ENCODE measurements around the gene ZNF664.
A peak's percentile ranks its signal among the peaks of the same experiment; 100 is the strongest.

ZNF664 gene

DNA sequence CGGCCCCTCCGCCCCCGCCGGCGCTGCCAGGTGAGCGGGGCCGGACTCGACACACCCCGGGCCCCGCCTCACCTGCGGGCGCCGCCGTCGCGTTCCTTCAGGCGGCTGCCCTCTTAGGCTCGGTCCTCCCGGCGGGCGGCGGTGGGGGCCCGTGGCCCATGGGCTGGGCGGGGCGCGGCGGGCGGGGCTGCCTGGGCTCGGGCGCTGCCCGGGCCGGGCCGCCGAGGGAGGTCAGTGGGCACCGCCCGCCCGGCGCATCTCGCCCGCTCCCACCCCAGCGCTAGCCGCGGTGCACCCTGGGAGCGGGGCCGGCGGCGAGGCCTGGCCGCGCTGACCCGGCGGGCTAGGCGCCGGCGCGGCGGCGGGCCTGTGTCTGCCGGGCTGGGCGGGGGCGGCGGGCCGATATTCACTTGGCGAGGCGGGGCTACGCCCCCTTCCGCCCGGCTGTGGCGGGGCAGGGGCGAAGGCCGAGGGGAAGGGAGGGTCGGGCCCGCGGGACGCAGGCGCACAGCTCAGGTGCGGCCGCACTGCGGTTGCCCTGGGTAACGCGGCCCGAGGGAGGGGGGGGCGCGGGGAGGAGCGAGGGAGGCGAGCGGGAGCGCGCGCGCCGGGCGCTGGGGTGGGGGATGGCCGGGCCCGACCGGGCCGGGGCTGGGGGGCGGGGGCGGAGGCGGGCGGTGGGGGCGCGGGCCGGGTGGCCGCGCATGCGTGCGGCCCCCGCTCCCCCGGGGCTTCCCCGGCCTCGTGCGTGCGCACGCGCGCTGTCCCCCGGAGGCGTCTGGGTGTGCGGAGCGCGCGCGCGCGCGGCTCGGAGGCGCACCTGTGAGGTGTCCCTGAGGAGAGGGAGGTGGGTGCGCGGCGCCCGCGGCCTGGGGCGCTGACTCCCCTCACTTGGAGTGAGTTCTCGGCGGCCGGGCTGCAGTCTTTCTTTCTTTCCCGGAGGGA is at the start of gene ZNF664, which contains the start of gene CCDC92:
ZNF664 (plus strand) TSS at position 759 of the 945 bp plus-strand sequence. CDS start 38,930 bp downstream, outside the sequence.
CCDC92 (minus strand) TSS at position 375 of the 945 bp plus-strand sequence. CDS start 28,526 bp downstream, outside the sequence.
- peak; percentile 95 for DNase-seq

DNA sequence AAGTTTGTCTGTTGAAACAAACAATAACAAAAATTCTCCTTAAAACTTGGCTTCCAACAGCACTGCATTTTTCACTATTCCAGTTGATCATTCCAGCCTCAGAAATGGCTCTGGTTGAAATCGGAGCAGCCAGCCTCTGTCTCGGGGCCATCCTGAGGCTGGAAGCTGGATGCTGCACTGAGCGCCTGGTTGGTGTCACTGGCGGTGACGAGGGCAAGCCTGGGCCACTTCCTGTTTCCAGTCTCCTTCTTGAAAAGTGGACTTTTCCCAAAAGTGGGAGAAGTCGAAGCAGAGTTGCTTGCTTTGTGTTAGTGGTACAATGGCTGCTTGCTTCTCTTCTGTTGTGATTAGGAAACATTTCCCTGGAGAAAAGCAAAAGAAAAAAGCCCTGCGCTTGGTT is 49.1 kb upstream of the ZNF664 start:
- no peak for DNase-seq

DNA sequence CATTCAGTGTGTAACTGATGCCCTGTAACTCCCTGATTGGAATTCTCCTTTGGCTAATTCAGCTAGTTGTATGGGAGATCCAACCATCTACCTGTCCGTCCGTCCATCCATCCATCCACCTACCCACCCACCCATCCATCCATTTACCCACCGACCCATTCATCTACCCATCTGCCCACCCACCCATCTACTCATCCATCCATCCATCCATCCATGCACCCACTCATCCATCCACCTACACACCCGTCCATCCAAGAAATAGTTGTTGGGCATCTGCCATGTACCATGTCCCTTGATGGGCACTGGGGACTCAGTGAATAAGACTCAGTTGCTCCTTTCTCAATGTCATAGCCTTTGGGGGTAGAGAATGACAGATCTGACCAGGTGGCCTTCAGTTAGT is 48.5 kb upstream of the ZNF664 start:
- no peak for DNase-seq

DNA sequence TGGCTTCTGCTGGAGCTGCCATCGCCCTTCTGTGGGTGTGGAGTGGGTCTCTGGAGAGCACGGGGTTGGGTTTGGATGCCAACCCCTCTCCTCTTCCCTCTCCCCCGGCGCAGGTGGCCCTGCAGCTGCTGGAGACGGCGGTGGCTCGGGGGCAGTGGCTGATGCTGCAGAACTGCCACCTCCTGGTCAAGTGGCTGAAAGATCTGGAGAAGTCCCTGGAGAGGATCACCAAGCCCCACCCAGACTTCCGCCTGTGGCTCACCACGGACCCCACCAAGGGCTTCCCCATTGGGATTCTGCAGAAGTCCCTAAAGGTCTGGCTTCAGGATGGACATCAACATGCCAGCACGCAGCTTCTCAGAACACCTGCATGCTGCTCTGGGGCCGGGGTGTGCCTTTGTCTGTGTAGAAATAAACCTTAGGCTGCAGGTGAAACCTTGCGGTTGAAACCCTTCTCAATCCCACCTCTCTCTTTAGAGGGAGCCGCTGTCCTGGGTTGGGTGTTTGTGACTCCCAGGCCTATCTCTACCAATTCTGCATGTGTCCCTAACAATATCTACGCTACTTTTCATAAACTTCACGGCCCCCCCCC is 44.6 kb upstream of the ZNF664 start:
- no peak for DNase-seq

DNA sequence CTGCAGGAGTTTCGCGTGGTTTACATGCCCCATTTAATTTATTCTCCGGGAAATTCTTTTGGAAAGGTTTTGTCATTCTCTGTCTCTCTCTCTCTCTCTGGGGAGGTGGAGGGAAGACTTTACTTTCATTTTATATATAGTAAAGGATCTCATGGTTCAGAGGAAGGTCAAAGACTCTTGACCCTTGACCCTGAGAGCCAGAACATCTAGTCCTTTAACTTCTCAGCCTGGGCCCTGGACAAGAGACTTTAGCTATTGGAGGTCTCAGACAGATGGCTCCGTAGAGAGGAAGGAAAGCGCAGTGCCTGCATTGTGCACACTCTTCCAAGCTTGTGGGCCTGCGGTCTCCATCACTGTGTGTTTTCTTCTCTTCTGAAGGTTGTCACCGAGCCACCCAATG is 44.1 kb upstream of the ZNF664 start:
- DNase-seq = no peak

DNA sequence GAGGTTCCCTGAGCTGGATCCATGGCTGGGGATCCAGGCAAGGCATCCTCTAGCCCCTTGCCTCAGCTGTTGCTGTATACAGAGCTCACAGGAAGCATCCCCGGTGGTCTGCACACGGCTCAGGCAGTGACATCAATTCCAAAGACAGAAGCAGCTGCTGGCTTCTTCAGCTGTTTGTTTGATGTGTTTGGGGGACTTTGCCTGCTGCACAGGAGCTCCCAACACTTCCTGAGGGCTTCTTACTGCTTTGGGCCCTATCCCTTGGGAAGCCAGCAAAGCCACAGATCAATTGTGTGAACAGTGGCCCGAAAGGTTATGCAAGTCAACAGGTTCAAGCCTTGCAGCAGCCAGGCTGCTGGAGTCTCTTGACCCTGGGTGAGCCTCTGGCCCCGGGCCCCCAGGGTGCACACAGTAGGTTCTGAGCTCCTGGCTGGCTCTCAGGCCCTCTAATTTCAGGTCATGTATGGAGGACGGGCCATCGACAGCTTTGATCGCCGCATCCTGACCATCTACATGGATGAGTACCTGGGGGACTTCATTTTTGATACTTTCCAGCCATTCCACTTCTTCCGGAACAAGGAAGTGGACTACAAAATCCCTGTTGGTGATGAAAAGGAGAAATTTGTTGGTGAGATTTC is 43.0 kb upstream of the ZNF664 start:
- no peak for DNase-seq

DNA sequence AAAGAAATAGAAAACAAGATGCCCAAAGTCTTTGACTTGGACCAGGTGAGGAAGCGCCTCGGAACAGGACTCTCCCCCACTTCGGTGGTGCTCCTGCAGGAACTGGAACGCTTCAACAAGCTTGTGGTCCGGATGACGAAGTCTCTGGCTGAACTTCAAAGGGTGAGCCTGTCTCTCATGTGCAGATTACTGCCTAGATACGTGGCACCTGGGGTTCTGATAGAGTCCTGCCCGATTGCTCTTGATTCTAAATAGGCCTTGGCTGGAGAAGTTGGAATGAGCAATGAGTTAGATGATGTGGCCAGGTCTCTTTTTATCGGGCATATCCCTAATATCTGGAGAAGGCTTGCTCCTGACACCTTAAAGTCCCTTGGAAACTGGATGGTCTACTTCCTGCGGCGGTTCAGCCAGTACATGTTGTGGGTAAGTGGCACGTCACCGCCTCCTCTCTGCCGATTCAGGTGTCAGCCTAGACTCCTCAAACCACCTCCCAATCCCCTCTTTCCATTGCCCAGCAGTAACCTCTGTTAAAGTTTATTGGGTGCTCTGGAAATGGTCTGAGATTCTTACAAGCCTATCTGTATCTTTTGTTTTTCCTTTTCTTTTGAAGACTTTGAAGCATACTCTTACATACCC is 41.2 kb upstream of the ZNF664 start:
- DNase-seq = no peak

DNA sequence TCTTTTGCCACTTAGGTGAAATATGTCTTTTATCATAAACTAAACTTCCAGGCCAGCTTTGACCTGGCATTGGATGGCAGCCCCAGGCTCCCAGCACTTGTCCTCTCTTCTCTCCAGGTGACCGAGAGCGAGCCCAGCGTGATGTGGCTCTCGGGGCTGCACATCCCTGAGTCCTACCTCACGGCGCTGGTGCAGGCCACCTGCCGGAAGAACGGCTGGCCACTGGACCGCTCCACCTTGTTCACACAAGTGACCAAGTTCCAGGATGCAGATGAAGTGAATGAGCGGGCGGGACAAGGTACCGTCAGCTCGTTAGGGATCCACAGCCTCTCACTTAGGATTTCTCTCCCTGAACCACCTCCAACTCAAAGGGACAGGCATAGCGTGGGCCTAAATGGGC is 39.8 kb upstream of the ZNF664 start:
- no peak for DNase-seq

DNA sequence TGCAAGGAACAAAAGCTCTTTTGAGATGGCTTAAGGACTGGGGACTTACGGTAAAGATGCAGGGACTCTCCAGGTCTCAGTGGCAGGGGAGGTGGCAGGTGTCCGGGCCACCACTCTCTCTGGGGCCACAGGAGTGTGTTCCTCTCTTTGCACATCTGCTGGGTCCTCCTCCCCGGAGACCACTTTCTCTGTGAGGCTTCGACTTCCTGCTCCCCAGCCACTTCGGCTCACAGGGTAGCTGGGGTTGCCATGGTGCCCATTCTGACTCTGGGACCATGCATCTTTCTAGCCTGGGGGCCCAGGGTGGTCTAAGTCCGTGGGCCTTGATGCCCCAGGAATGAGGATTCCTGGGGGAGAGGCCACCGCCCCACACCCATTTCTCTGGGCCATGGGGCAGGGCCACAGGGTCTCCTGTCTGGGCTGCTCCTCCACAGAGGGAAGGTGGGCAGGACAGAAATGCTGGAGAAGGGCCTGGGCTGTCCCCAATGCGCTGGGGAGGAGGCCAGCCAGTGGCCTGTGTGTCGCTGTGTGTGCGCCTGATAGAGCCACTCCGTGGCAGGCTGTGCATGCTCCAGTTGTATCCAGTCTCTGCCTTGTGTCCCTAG is 38.9 kb upstream of the ZNF664 start:
- no peak for DNase-seq

DNA sequence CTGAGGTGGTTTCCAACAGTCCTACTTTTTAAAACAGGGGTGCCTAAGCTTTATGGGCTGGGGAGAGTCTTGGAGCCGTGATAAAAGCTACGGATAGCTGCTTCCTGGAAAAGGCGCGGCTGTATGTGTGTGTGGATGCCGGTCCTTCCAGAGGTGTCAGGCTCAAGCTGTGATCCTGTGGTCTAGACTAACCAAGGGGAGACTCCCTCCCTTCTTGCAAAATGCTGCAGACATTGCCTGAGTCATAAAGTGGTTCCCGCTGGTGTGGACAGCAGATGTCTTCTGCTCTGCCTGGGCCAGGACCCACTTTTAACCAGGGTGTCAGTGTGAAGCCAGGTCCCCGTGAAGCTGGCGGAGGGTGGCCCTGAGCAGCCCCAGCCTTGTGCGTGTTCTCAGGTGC is 38.2 kb upstream of the ZNF664 start:
- no peak for DNase-seq

DNA sequence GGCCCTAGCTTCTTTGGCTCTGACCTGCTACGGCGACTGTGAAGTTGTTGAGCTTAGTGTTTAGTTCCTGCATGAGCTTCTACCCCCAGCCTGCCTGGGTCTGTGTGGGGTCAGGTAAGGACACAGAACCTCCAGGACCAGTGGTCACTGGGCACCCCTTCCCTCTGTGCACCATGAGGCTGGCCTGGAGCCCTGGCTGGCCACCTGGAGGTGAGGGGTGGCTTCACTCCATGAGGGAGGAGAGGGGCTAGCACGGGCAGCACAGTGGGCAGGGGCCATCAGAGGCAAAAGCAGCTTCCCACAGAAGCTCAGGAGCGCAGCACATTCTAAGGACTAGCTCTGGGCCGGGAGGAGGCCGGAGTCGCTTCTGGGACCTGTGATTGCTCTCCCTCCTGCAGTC is 37.1 kb upstream of the ZNF664 start:
- no peak for DNase-seq

DNA sequence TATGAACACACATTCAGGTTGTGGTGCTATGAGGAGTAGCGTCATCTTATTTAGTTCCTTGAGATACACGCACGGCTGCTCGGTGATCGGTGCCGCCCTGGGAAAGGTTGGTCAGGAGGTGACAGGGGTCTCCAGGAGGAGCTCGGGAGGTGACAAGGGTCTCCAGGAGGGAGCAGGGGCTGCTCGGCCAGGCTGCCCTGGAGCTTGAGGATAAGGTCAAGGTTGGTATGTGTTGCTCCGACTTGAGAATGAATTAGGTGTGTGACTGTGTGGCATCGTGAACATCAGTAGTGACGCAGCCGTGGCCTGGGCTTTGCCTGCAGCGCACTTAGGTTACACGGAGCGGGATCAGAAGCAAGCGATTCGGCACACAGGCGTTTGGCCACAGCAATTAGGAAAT is 36.5 kb upstream of the ZNF664 start:
- DNase-seq = no peak

DNA sequence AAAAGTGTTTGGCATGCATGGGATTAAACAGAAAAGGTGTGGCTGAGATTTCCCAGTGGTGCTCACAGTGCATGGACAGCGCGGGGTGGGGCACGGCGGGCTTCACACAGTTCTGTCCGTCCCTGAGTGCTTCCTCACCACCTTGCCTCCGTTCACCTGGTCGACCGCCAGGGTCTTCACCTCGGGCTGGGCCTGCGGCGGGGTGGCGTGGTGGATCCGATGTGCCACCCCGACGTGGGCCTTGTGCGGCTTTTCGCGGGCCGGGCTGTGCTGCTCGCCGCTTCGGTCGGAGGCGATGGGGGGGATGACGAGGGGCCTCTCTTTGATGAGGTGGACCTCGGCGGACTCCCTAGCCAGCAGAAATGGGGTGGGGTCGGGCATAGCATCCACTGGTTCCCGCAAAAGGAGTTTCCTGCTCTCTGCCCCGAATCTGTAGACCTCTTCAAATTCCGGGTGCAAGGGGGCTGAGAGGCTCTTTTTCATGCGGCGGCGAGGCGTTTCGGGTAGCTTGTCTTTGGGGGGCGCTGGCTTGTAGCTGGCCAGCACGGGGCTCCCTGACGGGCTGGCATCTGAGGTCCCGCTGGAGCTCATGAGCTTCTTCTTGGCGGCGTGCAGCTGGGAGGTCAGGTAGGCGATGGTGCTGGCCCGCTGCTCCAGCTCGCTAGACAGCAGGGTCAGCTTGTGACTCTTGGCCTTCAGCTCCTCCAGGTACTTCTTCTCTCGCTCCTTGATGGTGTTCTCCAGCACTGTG is 35.9 kb upstream of the ZNF664 start:
- no peak for DNase-seq

DNA sequence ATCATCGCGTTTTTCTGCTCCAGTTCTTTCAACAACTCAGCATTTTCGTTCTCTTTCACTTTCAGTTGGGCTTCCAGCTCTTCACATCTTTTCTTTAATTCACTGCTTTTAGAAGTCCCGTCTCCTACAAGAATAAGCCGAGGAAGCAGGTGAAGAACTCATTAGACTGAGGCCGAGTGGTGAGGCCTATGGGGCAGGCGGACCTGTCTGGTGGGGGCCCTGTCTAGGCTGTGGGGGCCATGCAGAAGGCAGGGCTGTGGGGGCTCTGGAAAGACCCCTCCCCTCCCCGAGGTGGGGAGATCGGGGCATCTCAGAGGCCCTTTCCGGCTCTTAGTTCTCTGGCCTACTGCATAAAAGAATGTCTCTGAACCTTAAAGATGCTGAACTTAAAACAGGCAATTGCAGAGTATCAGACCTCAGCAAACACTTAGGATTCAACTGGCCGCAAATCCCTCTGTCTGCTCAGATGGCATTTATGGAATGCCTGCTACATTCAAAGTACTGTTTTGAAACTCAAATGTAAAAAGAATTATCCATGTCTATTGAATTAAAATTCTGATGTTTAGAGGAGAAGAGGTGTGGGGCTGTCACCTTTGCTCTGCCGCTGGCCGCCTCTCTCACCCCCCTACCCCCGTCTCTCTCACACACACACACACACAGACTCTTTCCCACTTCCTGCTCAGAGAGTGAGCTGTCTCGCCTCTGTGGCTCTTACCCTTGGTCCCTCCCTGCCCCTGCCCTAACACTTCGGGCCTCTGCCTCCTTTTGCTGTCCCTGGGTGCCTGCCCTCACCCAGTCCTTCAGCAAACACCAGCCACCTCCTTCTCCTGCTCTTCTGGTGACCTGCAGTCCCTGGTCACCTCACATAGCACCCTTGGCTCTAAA is 35.1 kb upstream of the ZNF664 start:
- DNase-seq = no peak

DNA sequence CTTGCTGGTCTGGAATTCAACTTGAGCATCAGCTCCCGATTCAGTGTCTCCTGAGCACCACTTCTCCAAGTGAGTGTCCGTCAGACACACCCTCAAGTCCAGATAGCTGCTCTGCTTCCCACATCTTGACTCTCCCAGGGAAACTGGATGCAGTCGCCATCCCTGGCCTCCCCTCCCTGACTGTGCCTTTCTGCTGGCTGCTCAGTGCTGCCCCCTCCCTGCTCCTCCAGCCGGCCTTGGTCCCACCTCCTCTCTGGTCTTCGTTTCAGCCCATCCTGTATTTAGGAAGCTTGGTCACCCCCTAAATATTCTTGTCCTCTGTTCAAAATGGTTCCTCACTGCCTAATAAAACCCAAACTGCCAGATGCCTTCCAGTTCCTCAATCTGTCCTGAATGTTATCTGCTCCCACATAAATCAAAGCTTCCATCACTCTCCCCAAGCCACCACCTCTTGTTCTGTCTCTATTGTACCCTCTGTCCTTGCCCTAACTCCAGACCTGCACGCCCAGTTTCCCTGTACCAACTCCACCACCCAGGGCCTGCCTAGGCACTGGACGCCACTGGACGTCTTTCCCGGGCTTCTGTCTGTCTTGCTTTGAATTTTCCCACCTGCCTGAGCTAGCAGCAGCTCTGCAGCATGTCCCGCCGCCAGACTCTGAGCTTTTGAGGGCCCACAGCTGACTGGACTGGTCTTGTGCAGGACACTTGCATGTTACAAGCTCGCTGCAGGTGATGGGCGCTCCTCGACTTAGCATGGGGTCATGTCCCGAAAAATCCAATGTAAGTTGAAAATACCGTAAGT is 34.1 kb upstream of the ZNF664 start:
- DNase-seq = no peak

DNA sequence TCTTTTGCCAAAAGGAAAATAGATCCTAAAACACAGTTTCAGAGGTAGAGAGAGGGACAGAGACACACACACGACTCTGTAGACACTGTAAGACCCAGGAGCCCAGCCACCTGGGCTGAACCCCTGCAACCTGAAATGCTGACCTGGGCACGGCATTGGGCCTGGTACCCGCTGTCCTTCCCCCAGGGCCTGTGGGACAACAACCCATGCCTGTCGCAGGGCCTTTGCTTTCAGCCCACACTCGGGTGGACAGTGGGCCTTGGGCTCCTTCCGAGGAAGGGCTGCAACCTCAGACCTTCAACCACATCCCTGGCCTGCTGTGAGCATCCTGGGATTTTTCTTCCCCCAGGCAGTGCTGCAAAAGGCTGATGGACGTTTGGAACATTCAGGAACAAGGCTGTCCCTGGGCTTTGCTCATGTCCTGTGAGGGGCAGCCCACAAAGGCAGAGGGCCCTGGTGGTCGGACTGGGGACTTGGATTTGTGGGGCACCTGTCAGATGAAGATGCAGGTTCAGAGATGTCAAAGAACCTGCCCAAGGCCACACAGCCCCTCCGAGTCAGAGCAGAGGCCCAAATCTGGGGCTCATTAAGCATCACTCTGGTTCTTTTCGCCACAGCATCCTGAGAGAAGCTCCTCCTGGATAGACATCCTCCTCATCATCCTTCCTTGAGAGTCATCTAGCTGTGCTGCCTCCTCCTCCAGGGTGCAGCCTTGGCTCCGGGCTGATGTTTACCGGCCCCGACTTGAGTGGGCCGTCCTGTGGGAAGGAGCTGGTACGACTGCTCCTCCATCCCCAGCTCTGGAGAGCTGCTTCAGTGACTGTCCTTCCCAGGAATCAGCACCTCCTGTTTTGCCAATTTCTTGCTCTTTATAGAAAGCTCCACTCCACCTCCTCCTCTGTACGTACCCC is 33.0 kb upstream of the ZNF664 start:
- DNase-seq = no peak

DNA sequence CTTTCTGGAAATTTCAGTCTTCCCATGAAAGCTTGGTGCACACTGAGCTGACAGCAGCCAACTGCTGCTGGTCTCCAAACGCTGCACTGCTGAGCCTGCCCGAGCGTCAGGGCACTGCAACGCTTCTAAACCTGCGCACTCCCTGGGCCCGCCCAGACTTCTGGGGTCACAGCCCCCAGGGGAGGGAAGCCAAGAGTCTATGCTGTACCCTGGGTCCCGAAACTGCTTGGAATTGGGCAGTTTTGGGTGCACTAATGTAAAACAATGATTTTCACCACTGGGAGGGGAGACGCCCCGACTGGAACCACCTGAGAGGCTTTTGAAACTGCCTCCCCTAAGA is 32.4 kb upstream of the ZNF664 start:
- no peak for DNase-seq

DNA sequence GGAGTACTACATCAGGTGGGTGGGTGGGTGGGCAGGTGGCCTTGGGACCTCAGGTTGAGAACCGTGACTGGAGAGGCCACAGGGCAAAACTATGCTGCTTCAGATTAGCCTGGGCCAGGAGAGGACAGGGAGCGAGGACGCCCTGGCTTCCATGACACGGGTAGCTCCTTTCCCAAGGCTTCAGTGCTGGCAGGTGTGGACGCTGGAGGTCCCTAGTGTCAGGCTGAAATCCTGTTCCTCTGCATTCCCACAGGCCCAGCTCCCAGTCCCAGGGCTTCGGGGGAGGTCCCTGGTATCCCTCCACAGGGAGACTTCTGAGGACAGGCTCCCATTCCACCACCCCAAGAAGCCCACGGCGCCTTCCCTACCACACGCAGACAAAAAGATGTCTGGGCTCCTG is 32.0 kb upstream of the ZNF664 start:
- no peak for DNase-seq

DNA sequence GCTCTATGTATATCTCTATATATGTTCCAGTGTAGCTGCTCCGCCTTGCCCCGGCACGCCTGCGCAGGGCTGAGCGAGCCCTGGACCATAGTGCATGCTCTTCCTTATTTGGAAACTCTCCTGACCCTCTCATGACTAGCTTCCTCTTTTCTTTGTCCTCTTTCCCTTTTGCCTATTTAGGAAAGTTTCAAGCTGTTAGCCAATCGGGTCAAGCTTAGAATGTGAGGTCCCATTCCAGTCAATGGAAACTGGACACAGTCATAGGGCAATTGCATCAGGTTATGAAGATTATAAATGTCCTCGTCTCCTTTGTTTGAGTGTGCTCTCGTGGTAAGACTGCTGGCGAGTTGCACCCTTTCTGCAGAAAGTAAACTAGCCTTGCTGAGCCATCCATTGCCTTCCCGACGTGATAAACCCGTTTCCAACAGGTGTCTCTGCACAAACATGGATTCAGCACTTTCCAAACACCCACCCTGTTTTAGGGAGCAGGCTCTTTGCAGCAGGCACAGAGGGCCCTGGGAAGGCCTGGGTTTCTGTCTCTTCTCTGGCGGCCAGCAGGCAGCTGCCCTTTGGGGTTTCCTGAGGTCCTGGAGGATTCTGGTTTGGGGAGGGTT is 31.3 kb upstream of the ZNF664 start:
- DNase-seq = no peak

All from femur (tissue), 1 donor.